ENCODE data around the gene MICAL2. TPM values are rescaled to one million over a fixed set of nuclear protein-coding genes. Genes with fewer than 3 reads are reported as not detected.

Gene MICAL2
- total and polyA plus RNA-seq, 10 of the 15 experiments (the other 5 are each of a cell fraction or from before 2014, with no cell fraction given): 0.90 to 5.6 (median 2.4) TPM

DNA sequence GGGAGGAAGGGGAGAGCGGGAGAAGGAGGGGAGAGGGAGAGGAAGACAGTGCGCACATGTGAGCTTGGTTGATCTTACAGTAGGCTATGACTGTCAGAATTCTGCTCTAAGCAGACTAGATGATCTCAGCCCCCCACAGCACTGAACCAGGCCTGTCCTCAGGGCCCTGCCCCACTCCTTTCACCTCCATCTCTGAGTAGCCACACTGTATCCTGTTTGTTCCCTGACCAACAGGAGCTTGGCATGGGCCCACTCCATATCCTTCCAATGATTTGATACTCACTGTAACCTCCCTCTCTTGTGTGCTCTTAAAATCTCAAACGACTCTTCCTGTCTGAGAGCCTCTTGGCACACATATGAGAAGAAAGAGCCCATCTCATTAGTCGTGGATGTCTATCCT is 180.9 kb downstream of the MICAL2 start (continued):
- TF ChIP-seq, protein P1, sequence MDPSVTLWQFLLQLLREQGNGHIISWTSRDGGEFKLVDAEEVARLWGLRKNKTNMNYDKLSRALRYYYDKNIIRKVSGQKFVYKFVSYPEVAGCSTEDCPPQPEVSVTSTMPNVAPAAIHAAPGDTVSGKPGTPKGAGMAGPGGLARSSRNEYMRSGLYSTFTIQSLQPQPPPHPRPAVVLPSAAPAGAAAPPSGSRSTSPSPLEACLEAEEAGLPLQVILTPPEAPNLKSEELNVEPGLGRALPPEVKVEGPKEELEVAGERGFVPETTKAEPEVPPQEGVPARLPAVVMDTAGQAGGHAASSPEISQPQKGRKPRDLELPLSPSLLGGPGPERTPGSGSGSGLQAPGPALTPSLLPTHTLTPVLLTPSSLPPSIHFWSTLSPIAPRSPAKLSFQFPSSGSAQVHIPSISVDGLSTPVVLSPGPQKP (IDR thresholded peaks at IDR 0.05; ENCODE audit: low read depth, low read length): no peak
- TF ChIP-seq BCL11A (IDR thresholded peaks at IDR 0.05; ENCODE audit: low read depth, low read length): no peak

DNA sequence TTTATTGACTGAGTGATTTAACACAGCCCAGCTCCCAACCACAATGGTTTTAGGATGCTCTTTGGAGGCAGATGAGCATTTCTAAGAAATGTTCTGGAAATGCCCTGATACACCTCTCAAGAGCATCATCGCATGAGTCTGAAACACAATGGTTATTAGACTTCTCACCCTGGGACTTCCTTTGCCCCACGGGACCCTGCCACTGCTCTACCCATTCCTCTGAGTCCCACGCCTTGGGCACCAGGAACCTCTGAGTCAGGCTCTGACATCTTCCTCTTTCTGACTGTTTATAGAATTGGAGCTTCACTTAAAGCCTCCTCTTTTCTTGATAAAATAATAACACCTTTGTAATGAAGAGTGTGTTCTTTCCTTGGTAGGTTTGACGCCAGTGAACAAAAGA is 181.4 kb downstream of the MICAL2 start:
- intact Hi-C loops (cut with micrococcal nuclease; ENCODE audit: unreplicated experiment) (no loop called here), in situ Hi-C loops (cut with MboI) (loop anchor here (25.0 kb wide), 1 partner anchor 504 kb away; no protein-coding TSS in a partner anchor)
- ATAC-seq: no peak
- Histone ChIP-seq H3K9me3 (replicated peaks; ENCODE audit: control insufficient read depth, insufficient read depth, low read length) (no peaks in the 10 kb centered on the region), H3K4me2 (ENCODE audit: control insufficient read depth, insufficient read depth) (no peak overlapping the region), H4K20me1 (ENCODE audit: control insufficient read depth, insufficient read depth) (no peaks in the 10 kb centered on the region), H3K27ac (ENCODE audit: control insufficient read depth, insufficient read depth) (no peak overlapping the region), H3K4me1 (ENCODE audit: control insufficient read depth, insufficient read depth, low read length) (no peaks in the 10 kb centered on the region), H2AFZ (ENCODE audit: control insufficient read depth, low read depth, low read length) (no peak overlapping the region), H3K79me2 (ENCODE audit: control insufficient read depth, insufficient read depth, low read length) (no peaks in the 10 kb centered on the region), H3K4me3 (no peak overlapping the region), H3K27me3 (replicated peaks in 1 of 2; ENCODE audit: control insufficient read depth in 2 of 2, insufficient read depth in 2 of 2, low read length in 1 of 2) (no peaks in the 10 kb centered on the region; a peak in 1 of 4 replicates), H3K36me3 (ENCODE audit: control insufficient read depth in 2 of 2, insufficient read depth in 2 of 2, low read length in 1 of 2) (no peaks in the 10 kb centered on the region), H3K9ac (ENCODE audit: control insufficient read depth, insufficient read depth, low read length) (no peak overlapping the region)
- TF ChIP-seq RUNX3 (IDR thresholded peaks at IDR 0.05; ENCODE audit: low read length): no peak
- TF ChIP-seq, protein P2, sequence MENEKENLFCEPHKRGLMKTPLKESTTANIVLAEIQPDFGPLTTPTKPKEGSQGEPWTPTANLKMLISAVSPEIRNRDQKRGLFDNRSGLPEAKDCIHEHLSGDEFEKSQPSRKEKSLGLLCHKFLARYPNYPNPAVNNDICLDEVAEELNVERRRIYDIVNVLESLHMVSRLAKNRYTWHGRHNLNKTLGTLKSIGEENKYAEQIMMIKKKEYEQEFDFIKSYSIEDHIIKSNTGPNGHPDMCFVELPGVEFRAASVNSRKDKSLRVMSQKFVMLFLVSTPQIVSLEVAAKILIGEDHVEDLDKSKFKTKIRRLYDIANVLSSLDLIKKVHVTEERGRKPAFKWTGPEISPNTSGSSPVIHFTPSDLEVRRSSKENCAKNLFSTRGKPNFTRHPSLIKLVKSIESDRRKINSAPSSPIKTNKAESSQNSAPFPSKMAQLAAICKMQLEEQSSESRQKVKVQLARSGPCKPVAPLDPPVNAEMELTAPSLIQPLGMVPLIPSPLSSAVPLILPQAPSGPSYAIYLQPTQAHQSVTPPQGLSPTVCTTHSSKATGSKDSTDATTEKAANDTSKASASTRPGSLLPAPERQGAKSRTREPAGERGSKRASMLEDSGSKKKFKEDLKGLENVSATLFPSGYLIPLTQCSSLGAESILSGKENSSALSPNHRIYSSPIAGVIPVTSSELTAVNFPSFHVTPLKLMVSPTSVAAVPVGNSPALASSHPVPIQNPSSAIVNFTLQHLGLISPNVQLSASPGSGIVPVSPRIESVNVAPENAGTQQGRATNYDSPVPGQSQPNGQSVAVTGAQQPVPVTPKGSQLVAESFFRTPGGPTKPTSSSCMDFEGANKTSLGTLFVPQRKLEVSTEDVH (IDR thresholded peaks at IDR 0.05; ENCODE audit: low read depth, partially characterized antibody): no peak
- no peak for TF ChIP-seq YY1 (IDR thresholded peaks at IDR 0.05; ENCODE audit: low read depth, low read length)
- 12% methylated on average over 4 of the region's 4 CpGs for WGBS (ENCODE audit: insufficient coverage, insufficient replicate concordance, low lambda C conversion rate, missing lambda C conversion rate)
- ChIA-PET CTCF (interaction anchor here (16.7 kb wide), 1 partner anchor 247 kb away, joined by 214 read pairs; no protein-coding TSS in a partner anchor), RAD21 (ENCODE audit: unreplicated experiment) (no interaction called here), SMC1A (ENCODE audit: uncharacterized antibody, unreplicated experiment) (no interaction called here), POLR2A (no interaction called here)
- DNase-seq (ENCODE audit: low read depth, low spot score): no peak
- FAIRE-seq: no peak
- BruUV-seq (replicated peaks): no TSS peak
